ENCODE data around the gene IQCH. TPM values are rescaled to one million over a fixed set of nuclear protein-coding genes. Genes with fewer than 3 reads are reported as not detected.

Gene IQCH
- total and polyA plus RNA-seq, 2 experiments from 2014 or later, result 1.7 to 4.6 TPM

DNA sequence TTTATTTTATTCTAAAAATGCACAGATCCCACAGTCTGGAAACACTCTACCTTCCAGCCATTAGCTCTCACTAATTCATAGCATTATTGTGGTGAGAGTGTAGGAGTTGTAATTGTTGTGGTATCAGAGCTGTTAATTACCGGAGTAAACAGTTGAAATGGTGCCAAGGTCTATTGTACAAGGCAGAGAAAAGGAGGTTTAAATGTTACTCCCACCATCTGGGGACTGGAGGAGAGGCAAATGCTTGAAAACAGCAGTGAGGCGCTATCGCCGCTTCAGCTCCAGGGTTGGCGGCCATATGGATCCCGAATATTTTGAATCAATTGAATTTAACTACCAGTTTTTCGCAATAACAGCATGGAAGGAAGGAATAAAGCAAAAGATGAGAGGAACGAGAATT lies 153.2 kb downstream of the IQCH start:
- Mint-ChIP-seq H3K4me1 (peaks cover 33% of the 10 kb centered on the region), H3K27ac (no peak overlapping the region), H3K9me3 (no peaks in the 10 kb centered on the region), H3K36me3 (ENCODE audit: low read depth) (no peaks in the 10 kb centered on the region), H3K4me3 (no peak overlapping the region), H3K27me3 (ENCODE audit: insufficient read depth, low read depth, poor library complexity) (peaks cover 2% of the 10 kb centered on the region)
- Histone ChIP-seq H2AFZ (peak overlapping the region; percentile 83), H3K4me3 (no peak overlapping the region), H3K79me2 (replicated peaks; ENCODE audit: insufficient read depth) (no peaks in the 10 kb centered on the region), H3K4me2 (0 out of 2 replicates have a peak overlapping the region, but pooled peaks have one; percentile 2), H3K4me1 (ENCODE audit: insufficient read depth) (peaks cover 26% of the 10 kb centered on the region), H3K9me2 (ENCODE audit: insufficient read depth) (no peaks in the 10 kb centered on the region), H3K27ac (ENCODE audit: low read depth) (no peak overlapping the region), H3K36me3 (ENCODE audit: insufficient read depth) (no peaks in the 10 kb centered on the region), H4K20me1 (replicated peaks; ENCODE audit: insufficient read depth) (no peaks in the 10 kb centered on the region), H3F3A (replicated peaks; ENCODE audit: low read depth) (no peaks in the 10 kb centered on the region), H3K27me3 (ENCODE audit: insufficient read depth) (no peaks in the 10 kb centered on the region)
- no peak for TF ChIP-seq ZNF114 (CRISPR knock-in tag; IDR thresholded peaks at IDR 0.05)
- no peak for TF ChIP-seq CREB1 (CRISPR knock-in tag; IDR thresholded peaks at IDR 0.05; ENCODE audit: low read depth)
- TF ChIP-seq, protein P1, sequence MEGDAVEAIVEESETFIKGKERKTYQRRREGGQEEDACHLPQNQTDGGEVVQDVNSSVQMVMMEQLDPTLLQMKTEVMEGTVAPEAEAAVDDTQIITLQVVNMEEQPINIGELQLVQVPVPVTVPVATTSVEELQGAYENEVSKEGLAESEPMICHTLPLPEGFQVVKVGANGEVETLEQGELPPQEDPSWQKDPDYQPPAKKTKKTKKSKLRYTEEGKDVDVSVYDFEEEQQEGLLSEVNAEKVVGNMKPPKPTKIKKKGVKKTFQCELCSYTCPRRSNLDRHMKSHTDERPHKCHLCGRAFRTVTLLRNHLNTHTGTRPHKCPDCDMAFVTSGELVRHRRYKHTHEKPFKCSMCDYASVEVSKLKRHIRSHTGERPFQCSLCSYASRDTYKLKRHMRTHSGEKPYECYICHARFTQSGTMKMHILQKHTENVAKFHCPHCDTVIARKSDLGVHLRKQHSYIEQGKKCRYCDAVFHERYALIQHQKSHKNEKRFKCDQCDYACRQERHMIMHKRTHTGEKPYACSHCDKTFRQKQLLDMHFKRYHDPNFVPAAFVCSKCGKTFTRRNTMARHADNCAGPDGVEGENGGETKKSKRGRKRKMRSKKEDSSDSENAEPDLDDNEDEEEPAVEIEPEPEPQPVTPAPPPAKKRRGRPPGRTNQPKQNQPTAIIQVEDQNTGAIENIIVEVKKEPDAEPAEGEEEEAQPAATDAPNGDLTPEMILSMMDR (conservative IDR thresholded peaks at IDR 0.05; ENCODE audit: low read depth in 2 of 2), result no peak
- TF ChIP-seq ETS1 (IDR thresholded peaks at IDR 0.05), result no peak
- TF ChIP-seq JUNB (IDR thresholded peaks at IDR 0.05; ENCODE audit: unreplicated experiment), result no peak
- TF ChIP-seq ZNF331 (CRISPR knock-in tag; IDR thresholded peaks at IDR 0.05; ENCODE audit: low read depth), result no peak
- TF ChIP-seq EZH2phosphoT487 (IDR thresholded peaks at IDR 0.05; ENCODE audit: unreplicated experiment), result no peak
- no peak for TF ChIP-seq NANOG (IDR thresholded peaks at IDR 0.05; ENCODE audit: borderline replicate concordance)
- TF ChIP-seq EZH2 (IDR thresholded peaks at IDR 0.05; ENCODE audit: low read depth, unreplicated experiment), result no peak
- TF ChIP-seq REST (IDR thresholded peaks at IDR 0.05; ENCODE audit: unreplicated experiment), result no peak
- no peak for TF ChIP-seq POLR2AphosphoS5 (IDR thresholded peaks at IDR 0.05; ENCODE audit: low read depth)
- TF ChIP-seq, protein P2, sequence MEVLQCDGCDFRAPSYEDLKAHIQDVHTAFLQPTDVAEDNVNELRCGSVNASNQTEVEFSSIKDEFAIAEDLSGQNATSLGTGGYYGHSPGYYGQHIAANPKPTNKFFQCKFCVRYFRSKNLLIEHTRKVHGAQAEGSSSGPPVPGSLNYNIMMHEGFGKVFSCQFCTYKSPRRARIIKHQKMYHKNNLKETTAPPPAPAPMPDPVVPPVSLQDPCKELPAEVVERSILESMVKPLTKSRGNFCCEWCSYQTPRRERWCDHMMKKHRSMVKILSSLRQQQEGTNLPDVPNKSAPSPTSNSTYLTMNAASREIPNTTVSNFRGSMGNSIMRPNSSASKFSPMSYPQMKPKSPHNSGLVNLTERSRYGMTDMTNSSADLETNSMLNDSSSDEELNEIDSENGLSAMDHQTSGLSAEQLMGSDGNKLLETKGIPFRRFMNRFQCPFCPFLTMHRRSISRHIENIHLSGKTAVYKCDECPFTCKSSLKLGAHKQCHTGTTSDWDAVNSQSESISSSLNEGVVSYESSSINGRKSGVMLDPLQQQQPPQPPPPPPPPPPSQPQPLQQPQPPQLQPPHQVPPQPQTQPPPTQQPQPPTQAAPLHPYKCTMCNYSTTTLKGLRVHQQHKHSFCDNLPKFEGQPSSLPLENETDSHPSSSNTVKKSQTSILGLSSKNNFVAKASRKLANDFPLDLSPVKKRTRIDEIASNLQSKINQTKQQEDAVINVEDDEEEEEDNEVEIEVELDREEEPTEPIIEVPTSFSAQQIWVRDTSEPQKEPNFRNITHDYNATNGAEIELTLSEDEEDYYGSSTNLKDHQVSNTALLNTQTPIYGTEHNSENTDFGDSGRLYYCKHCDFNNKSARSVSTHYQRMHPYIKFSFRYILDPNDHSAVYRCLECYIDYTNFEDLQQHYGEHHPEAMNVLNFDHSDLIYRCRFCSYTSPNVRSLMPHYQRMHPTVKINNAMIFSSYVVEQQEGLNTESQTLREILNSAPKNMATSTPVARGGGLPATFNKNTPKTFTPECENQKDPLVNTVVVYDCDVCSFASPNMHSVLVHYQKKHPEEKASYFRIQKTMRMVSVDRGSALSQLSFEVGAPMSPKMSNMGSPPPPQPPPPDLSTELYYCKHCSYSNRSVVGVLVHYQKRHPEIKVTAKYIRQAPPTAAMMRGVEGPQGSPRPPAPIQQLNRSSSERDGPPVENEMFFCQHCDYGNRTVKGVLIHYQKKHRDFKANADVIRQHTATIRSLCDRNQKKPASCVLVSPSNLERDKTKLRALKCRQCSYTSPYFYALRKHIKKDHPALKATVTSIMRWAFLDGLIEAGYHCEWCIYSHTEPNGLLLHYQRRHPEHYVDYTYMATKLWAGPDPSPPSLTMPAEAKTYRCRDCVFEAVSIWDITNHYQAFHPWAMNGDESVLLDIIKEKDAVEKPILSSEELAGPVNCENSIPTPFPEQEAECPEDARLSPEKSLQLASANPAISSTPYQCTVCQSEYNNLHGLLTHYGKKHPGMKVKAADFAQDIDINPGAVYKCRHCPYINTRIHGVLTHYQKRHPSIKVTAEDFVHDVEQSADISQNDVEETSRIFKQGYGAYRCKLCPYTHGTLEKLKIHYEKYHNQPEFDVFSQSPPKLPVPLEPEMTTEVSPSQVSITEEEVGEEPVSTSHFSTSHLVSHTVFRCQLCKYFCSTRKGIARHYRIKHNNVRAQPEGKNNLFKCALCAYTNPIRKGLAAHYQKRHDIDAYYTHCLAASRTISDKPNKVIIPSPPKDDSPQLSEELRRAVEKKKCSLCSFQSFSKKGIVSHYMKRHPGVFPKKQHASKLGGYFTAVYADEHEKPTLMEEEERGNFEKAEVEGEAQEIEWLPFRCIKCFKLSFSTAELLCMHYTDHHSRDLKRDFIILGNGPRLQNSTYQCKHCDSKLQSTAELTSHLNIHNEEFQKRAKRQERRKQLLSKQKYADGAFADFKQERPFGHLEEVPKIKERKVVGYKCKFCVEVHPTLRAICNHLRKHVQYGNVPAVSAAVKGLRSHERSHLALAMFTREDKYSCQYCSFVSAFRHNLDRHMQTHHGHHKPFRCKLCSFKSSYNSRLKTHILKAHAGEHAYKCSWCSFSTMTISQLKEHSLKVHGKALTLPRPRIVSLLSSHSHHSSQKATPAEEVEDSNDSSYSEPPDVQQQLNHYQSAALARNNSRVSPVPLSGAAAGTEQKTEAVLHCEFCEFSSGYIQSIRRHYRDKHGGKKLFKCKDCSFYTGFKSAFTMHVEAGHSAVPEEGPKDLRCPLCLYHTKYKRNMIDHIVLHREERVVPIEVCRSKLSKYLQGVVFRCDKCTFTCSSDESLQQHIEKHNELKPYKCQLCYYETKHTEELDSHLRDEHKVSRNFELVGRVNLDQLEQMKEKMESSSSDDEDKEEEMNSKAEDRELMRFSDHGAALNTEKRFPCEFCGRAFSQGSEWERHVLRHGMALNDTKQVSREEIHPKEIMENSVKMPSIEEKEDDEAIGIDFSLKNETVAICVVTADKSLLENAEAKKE (CRISPR knock-in tag; IDR thresholded peaks at IDR 0.05), result no peak
- no peak for TF ChIP-seq STAT1 (IDR thresholded peaks at IDR 0.05; ENCODE audit: unreplicated experiment)
- no peak for DNase-seq (ENCODE audit: low spot score)
- ATAC-seq, result no peak
